ENCODE results near the gene COL18A1. TPM values are rescaled to one million over a fixed set of nuclear protein-coding genes. Genes with fewer than 3 reads are reported as not detected.

Gene COL18A1
- polyA plus RNA-seq, 2 of the 4 experiments (the other 2 are of a cell fraction) = 17.3 to 88.4 TPM

- ChIA-PET CTCF (interaction anchor here (0.9 to 1.9 kb wide), 4 partner anchors 12 to 293 kb away, joined by 3 to 8 read pairs (median 4); no protein-coding TSS in a partner anchor), POLR2A (no interaction called here)
- ATAC-seq (no peak), FAIRE-seq (no peak), DNase-seq (ENCODE audit: low read depth in 1 of 2, low spot score in 1 of 2) (no peak)
- H3K4me1 ChIP-seq = peaks cover 35% of the 10 kb centered on the region
- no peak for TF ChIP-seq RNF2 (IDR thresholded peaks at IDR 0.05; ENCODE audit: borderline replicate concordance, low read depth)
- no peak for TF ChIP-seq MYC (IDR thresholded peaks at IDR 0.05; ENCODE audit: borderline replicate concordance, low read length)
- TF ChIP-seq FOSL2 (IDR thresholded peaks at IDR 0.05) = no peak
- no peak for TF ChIP-seq FOSL2 (CRISPR knock-in tag; IDR thresholded peaks at IDR 0.05)
- TF ChIP-seq KDM1A (IDR thresholded peaks at IDR 0.05; ENCODE audit: low read depth) = no peak
- no peak for TF ChIP-seq NR3C1 (IDR thresholded peaks at IDR 0.05)
- TF ChIP-seq, protein P1, sequence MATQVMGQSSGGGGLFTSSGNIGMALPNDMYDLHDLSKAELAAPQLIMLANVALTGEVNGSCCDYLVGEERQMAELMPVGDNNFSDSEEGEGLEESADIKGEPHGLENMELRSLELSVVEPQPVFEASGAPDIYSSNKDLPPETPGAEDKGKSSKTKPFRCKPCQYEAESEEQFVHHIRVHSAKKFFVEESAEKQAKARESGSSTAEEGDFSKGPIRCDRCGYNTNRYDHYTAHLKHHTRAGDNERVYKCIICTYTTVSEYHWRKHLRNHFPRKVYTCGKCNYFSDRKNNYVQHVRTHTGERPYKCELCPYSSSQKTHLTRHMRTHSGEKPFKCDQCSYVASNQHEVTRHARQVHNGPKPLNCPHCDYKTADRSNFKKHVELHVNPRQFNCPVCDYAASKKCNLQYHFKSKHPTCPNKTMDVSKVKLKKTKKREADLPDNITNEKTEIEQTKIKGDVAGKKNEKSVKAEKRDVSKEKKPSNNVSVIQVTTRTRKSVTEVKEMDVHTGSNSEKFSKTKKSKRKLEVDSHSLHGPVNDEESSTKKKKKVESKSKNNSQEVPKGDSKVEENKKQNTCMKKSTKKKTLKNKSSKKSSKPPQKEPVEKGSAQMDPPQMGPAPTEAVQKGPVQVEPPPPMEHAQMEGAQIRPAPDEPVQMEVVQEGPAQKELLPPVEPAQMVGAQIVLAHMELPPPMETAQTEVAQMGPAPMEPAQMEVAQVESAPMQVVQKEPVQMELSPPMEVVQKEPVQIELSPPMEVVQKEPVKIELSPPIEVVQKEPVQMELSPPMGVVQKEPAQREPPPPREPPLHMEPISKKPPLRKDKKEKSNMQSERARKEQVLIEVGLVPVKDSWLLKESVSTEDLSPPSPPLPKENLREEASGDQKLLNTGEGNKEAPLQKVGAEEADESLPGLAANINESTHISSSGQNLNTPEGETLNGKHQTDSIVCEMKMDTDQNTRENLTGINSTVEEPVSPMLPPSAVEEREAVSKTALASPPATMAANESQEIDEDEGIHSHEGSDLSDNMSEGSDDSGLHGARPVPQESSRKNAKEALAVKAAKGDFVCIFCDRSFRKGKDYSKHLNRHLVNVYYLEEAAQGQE (IDR thresholded peaks at IDR 0.05) = no peak
- TF ChIP-seq TFCP2L1 (CRISPR knock-in tag; IDR thresholded peaks at IDR 0.05) = no peak
- no peak for TF ChIP-seq RAD21 (conservative IDR thresholded peaks at IDR 0.05 in 1 of 2, IDR thresholded peaks at IDR 0.05 in 1 of 2)
- no peak for TF ChIP-seq HES2 (IDR thresholded peaks at IDR 0.05)
- TF ChIP-seq KDM5A (IDR thresholded peaks at IDR 0.05) = no peak
- no peak for TF ChIP-seq MAFK (IDR thresholded peaks at IDR 0.05; ENCODE audit: partially characterized antibody)
- TF ChIP-seq, protein P2, sequence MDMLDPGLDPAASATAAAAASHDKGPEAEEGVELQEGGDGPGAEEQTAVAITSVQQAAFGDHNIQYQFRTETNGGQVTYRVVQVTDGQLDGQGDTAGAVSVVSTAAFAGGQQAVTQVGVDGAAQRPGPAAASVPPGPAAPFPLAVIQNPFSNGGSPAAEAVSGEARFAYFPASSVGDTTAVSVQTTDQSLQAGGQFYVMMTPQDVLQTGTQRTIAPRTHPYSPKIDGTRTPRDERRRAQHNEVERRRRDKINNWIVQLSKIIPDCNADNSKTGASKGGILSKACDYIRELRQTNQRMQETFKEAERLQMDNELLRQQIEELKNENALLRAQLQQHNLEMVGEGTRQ (IDR thresholded peaks at IDR 0.05) = no peak
- H3K4me2 ChIP-seq = 0 out of 3 replicates have a peak overlapping the region, but pooled peaks have one; percentile 44
- H3K27ac ChIP-seq = 0 out of 6 replicates have a peak overlapping the region, but pooled peaks of 1 of the 2 experiments have one; percentile 26
- no peaks in the 10 kb centered on the region for H3K9me3 ChIP-seq
- WGBS (ENCODE audit: missing lambda C conversion rate) = 86% methylated on average over 8 of the region's 8 CpGs
- H3K4me3 ChIP-seq = no peak overlapping the region
Observed at GRCh38 chr21:45433301-45433700, 28.3 kb downstream of the COL18A1 start.

DNA sequence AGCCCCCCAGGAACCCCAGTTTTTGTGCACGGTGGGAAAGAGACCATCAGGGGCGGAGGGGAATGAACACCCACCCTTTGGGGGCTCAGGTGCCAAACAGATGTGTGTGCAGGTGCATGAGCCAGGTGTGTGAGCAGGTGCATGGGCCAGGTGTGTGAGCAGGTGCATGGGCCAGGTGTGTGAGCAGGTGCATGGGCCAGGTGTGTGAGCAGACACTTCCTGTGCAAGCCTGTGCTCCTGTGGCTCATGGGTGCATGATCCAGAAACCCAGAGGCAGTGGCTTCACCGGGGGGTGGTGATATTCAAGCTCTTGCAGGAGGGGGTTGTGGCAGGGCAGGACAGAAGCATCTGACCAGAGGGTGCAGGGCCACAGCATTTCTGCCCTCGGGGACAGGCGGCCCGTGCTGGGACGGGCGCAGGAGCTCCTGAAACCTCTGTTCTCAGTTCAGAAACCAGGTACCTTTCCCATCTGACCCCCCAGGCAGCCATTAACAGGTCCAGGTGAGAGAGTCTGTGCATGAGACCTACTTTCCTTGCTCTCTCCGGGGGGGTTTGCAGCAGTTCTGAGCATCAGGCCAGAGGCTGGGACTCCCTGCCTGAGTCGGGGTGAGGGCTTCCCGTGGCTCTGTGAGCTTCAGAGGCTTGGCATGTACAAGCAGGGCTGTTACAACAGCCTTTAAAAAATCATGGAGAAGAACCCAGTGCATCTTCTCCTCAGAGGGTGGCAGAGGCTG lies 29.1 kb downstream of the COL18A1 start:
- Histone ChIP-seq H3K4me2 (no peak overlapping the region), H3K27ac (peak overlapping the region in 1 of 2 experiments; percentile 60; a peak in 2 of 6 replicates), H3K4me3 (no peak overlapping the region), H3K4me1 (peaks cover 38% of the 10 kb centered on the region), H3K9me3 (no peaks in the 10 kb centered on the region)
- CTCF ChIA-PET = interaction anchor here (0.9 to 1.9 kb wide), 4 partner anchors 13 to 294 kb away, joined by 3 to 8 read pairs (median 3); no protein-coding TSS in a partner anchor
- DNase-seq (ENCODE audit: low read depth in 1 of 2, low spot score in 1 of 2) = no peak
- no peak for ATAC-seq
- no peak for TF ChIP-seq FOXS1 (CRISPR knock-in tag; IDR thresholded peaks at IDR 0.05)
- TF ChIP-seq PHF8 (IDR thresholded peaks at IDR 0.05; ENCODE audit: borderline replicate concordance, low read depth) = no peak
- TF ChIP-seq, protein P2 (IDR thresholded peaks at IDR 0.05) = no peak
- TF ChIP-seq ZNF302 (CRISPR knock-in tag; IDR thresholded peaks at IDR 0.05) = no peak
- no peak for TF ChIP-seq JUNB (IDR thresholded peaks at IDR 0.05)
- no peak for TF ChIP-seq TP53 (CRISPR knock-in tag; IDR thresholded peaks at IDR 0.05)
- TF ChIP-seq CHD4 (IDR thresholded peaks at IDR 0.05; ENCODE audit: borderline replicate concordance) = no peak
- TF ChIP-seq HOXB5 (CRISPR knock-in tag; IDR thresholded peaks at IDR 0.05) = no peak
- no peak for TF ChIP-seq NPAS2 (CRISPR knock-in tag; IDR thresholded peaks at IDR 0.05; ENCODE audit: borderline replicate concordance)
- TF ChIP-seq GATA3 (IDR thresholded peaks at IDR 0.05; ENCODE audit: borderline replicate concordance) = no peak
- no peak for TF ChIP-seq E2F6 (IDR thresholded peaks at IDR 0.05; ENCODE audit: borderline replicate concordance, low read depth)
- TF ChIP-seq RFX5 (IDR thresholded peaks at IDR 0.05) = no peak
- no peak for TF ChIP-seq KDM5A (IDR thresholded peaks at IDR 0.05)
- TF ChIP-seq HES2 (IDR thresholded peaks at IDR 0.05) = no peak
- TF ChIP-seq ZC3H11A (IDR thresholded peaks at IDR 0.05) = no peak
- no peak for TF ChIP-seq PBX3 (IDR thresholded peaks at IDR 0.05)
- TF ChIP-seq HEYL (CRISPR knock-in tag; IDR thresholded peaks at IDR 0.05) = no peak
- no peak for TF ChIP-seq RCOR1 (IDR thresholded peaks at IDR 0.05; ENCODE audit: low read depth, low read length)
- POLR2A ChIA-PET = no interaction called here
- no peak for FAIRE-seq
- 74% methylated on average over 10 of the region's 11 CpGs for WGBS (ENCODE audit: missing lambda C conversion rate)

Data from A549 (cell line).